ENCODE results near the gene MPHOSPH9.

MPHOSPH9 gene

DNA sequence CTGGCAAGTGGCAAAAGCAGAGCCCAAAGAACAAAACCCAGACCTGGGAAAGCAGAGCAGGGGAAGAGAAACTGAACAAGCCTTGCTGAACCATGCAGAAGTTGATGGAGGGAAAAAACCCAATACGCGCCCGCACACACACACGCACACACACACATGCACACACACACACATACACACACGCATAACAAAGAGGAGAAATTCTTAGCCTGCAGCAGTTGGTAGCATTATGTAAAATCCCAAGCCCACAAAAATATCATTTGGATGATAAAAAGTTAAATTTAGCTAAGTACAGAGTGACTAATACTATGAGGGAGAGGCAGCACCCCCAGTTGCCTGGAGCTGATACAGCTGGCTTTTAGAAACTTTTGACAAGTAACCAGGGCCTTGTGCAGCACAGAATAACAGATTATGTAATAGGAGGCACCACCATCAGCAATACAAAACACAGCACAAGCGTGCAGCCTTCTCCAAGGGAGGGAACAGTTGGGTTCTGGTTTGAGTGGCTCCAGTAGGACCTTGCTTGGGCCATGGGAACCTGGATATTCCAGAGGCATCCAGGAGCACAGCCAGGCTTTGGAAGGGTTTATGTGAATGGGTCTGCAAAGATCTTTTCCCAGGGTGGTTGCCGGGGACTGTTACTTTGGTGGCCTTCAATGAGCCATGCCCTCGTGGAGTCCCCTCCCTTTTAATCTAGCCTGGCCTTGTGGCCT, 117.4 kb downstream of the MPHOSPH9 start:
- TF ChIP-seq FOXM1 (IDR thresholded peaks at IDR 0.05; ENCODE audit: borderline replicate concordance, low read depth) (no peak), EGR1 (IDR thresholded peaks at IDR 0.05) (no peak), TEAD4 (IDR thresholded peaks at IDR 0.05) (no peak), CEBPB (IDR thresholded peaks at IDR 0.05) (no peak), ZBTB7A (IDR thresholded peaks at IDR 0.05; ENCODE audit: low read depth) (no peak), TAF1 (IDR thresholded peaks at IDR 0.05; ENCODE audit: low read depth) (no peak), YY1 (IDR thresholded peaks at IDR 0.05; ENCODE audit: low read depth) (no peak), EP300 (IDR thresholded peaks at IDR 0.05; ENCODE audit: borderline replicate concordance) (no peak), RAD21 (IDR thresholded peaks at IDR 0.05; ENCODE audit: low read depth) (no peak)

- no peak for TF ChIP-seq CEBPB (IDR thresholded peaks at IDR 0.05)
- TF ChIP-seq, protein P1, sequence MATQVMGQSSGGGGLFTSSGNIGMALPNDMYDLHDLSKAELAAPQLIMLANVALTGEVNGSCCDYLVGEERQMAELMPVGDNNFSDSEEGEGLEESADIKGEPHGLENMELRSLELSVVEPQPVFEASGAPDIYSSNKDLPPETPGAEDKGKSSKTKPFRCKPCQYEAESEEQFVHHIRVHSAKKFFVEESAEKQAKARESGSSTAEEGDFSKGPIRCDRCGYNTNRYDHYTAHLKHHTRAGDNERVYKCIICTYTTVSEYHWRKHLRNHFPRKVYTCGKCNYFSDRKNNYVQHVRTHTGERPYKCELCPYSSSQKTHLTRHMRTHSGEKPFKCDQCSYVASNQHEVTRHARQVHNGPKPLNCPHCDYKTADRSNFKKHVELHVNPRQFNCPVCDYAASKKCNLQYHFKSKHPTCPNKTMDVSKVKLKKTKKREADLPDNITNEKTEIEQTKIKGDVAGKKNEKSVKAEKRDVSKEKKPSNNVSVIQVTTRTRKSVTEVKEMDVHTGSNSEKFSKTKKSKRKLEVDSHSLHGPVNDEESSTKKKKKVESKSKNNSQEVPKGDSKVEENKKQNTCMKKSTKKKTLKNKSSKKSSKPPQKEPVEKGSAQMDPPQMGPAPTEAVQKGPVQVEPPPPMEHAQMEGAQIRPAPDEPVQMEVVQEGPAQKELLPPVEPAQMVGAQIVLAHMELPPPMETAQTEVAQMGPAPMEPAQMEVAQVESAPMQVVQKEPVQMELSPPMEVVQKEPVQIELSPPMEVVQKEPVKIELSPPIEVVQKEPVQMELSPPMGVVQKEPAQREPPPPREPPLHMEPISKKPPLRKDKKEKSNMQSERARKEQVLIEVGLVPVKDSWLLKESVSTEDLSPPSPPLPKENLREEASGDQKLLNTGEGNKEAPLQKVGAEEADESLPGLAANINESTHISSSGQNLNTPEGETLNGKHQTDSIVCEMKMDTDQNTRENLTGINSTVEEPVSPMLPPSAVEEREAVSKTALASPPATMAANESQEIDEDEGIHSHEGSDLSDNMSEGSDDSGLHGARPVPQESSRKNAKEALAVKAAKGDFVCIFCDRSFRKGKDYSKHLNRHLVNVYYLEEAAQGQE (IDR thresholded peaks at IDR 0.05; ENCODE audit: low read depth), result no peak
- TF ChIP-seq EGR1 (IDR thresholded peaks at IDR 0.05), result no peak
- TF ChIP-seq, protein P2, sequence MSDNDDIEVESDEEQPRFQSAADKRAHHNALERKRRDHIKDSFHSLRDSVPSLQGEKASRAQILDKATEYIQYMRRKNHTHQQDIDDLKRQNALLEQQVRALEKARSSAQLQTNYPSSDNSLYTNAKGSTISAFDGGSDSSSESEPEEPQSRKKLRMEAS (IDR thresholded peaks at IDR 0.05), result no peak
- no peak for TF ChIP-seq RAD21 (IDR thresholded peaks at IDR 0.05; ENCODE audit: low read depth)
- no peak for TF ChIP-seq USF1 (IDR thresholded peaks at IDR 0.05)
- no peak for TF ChIP-seq TCF12 (IDR thresholded peaks at IDR 0.05; ENCODE audit: low read depth)
- TF ChIP-seq NFIC (IDR thresholded peaks at IDR 0.05), result no peak
- TF ChIP-seq TAF1 (IDR thresholded peaks at IDR 0.05; ENCODE audit: low read depth), result no peak
- TF ChIP-seq FOXM1 (IDR thresholded peaks at IDR 0.05; ENCODE audit: borderline replicate concordance, low read depth), result no peak
- no peak for TF ChIP-seq TEAD4 (IDR thresholded peaks at IDR 0.05)
- no peak for TF ChIP-seq EP300 (IDR thresholded peaks at IDR 0.05; ENCODE audit: borderline replicate concordance)
- no peak for TF ChIP-seq ZBTB7A (IDR thresholded peaks at IDR 0.05; ENCODE audit: low read depth)
Measured at GRCh38 chr12:123114304-123115083, 118.4 kb downstream of the MPHOSPH9 start.

GRCh38 chr12:123113026-123113425, 119.9 kb downstream of the MPHOSPH9 start:
- no peak for TF ChIP-seq TEAD4 (IDR thresholded peaks at IDR 0.05)
- TF ChIP-seq, protein P1 (IDR thresholded peaks at IDR 0.05; ENCODE audit: low read depth), result peak; percentile 63
- TF ChIP-seq CEBPB (IDR thresholded peaks at IDR 0.05), result no peak
- TF ChIP-seq USF1 (IDR thresholded peaks at IDR 0.05), result no peak
- peak; percentile 18; the same call in 1 of the 2 replicates for TF ChIP-seq RAD21 (IDR thresholded peaks at IDR 0.05; ENCODE audit: low read depth)

- TF ChIP-seq YY1 (IDR thresholded peaks at IDR 0.05; ENCODE audit: low read depth), result no peak
- no peak for TF ChIP-seq EP300 (IDR thresholded peaks at IDR 0.05; ENCODE audit: borderline replicate concordance)
- no peak for TF ChIP-seq CREB1 (IDR thresholded peaks at IDR 0.05; ENCODE audit: low read depth)
- no peak for TF ChIP-seq USF1 (IDR thresholded peaks at IDR 0.05)
- TF ChIP-seq, protein P1 (IDR thresholded peaks at IDR 0.05; ENCODE audit: low read depth), result no peak
- no peak for TF ChIP-seq TAF1 (IDR thresholded peaks at IDR 0.05; ENCODE audit: low read depth)
- TF ChIP-seq TCF12 (IDR thresholded peaks at IDR 0.05; ENCODE audit: low read depth), result no peak
- TF ChIP-seq NFIC (IDR thresholded peaks at IDR 0.05), result no peak
- no peak for TF ChIP-seq TEAD4 (IDR thresholded peaks at IDR 0.05)
- no peak for TF ChIP-seq RAD21 (IDR thresholded peaks at IDR 0.05; ENCODE audit: low read depth)
- TF ChIP-seq, protein P2 (IDR thresholded peaks at IDR 0.05), result no peak
- TF ChIP-seq ZBTB7A (IDR thresholded peaks at IDR 0.05; ENCODE audit: low read depth), result no peak
- TF ChIP-seq FOXM1 (IDR thresholded peaks at IDR 0.05; ENCODE audit: borderline replicate concordance, low read depth), result no peak
- TF ChIP-seq CEBPB (IDR thresholded peaks at IDR 0.05), result no peak
Measured at GRCh38 chr12:123111498-123112165, 121.3 kb downstream of the MPHOSPH9 start.
